Sigmoid colon (tissue), 4 donors: ENCODE data around the gene LCP2.

ENCODE experiments used
- POLR2A ChIP-seq, 2 donors: fragments of 450-650 bp; IDR thresholded peaks; one replicate each; pipeline ENCODE4 v1.6.1; 2016; ENCODE audit warnings: antibody characterized with exemption in 2 of 2, mild to moderate bottlenecking in 2 of 2, moderate library complexity in 2 of 2
- POLR2AphosphoS5 ChIP-seq, 4 donors: sonication (generic); formaldehyde crosslinking; IDR thresholded peaks; one replicate each; pipeline ENCODE4 v1.6.1; 2017; ENCODE audit warnings: antibody characterized with exemption in 4 of 4
- TF ChIP-seq, protein P1 (sequence below), 4 experiments: fragments of 450-650 bp in 3 of 4; fragments of 200-600 bp in 1 of 4; IDR thresholded peaks; one replicate each; pipeline ENCODE4 v1.5.1; 2016 to 2019; ENCODE audit warnings: antibody characterized with exemption in 4 of 4, mild to moderate bottlenecking in 3 of 4, moderate library complexity in 2 of 4

DNA sequence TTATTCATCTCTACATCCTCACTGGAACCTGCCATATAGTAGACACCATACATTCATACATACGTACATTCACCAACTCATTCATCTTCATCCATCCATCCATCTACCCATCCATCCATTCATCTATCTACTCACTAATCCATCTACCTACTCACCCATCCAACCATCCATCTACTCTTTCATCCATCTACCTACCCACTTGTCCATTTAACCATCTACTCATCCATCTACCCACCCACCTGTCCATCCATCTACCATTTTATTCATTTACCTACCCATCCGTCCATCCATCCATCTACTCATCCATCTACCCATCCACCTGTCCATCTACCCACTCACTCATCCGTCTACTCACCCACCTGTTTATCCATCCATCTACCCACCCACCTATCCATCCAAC lies 31.9 kb upstream of the LCP2 start:
- TF ChIP-seq, protein P1, sequence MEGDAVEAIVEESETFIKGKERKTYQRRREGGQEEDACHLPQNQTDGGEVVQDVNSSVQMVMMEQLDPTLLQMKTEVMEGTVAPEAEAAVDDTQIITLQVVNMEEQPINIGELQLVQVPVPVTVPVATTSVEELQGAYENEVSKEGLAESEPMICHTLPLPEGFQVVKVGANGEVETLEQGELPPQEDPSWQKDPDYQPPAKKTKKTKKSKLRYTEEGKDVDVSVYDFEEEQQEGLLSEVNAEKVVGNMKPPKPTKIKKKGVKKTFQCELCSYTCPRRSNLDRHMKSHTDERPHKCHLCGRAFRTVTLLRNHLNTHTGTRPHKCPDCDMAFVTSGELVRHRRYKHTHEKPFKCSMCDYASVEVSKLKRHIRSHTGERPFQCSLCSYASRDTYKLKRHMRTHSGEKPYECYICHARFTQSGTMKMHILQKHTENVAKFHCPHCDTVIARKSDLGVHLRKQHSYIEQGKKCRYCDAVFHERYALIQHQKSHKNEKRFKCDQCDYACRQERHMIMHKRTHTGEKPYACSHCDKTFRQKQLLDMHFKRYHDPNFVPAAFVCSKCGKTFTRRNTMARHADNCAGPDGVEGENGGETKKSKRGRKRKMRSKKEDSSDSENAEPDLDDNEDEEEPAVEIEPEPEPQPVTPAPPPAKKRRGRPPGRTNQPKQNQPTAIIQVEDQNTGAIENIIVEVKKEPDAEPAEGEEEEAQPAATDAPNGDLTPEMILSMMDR (IDR thresholded peaks at IDR 0.05), result no peak
- no peak for TF ChIP-seq POLR2A (IDR thresholded peaks at IDR 0.05)
- no peak for TF ChIP-seq POLR2AphosphoS5 (IDR thresholded peaks at IDR 0.05)
